Measurements from ENCODE around the gene DUSP15. TPM values are rescaled to one million over a fixed set of nuclear protein-coding genes. Genes with fewer than 3 reads are reported as not detected.

The DUSP15 gene
- total RNA-seq, 1 donor from 2014 or later: 13.2 TPM

- TF ChIP-seq CTCF (IDR thresholded peaks at IDR 0.05; ENCODE audit: unreplicated experiment): no peak
- peak overlapping the region; percentile 90 for H3K4me3 Mint-ChIP-seq (ENCODE audit: low read depth)
- no peaks in the 10 kb centered on the region for H3K36me3 Mint-ChIP-seq (ENCODE audit: insufficient read depth)
- H3K4me1 Mint-ChIP-seq (ENCODE audit: low read depth): peaks cover 12% of the 10 kb centered on the region
- DNase-seq (ENCODE audit: low spot score, unreplicated experiment): no peak
- H3K27ac Mint-ChIP-seq: peak overlapping the region; percentile 92
- H3K27me3 Mint-ChIP-seq: peaks cover 25% of the 10 kb centered on the region
- no peaks in the 10 kb centered on the region for H3K9me3 Mint-ChIP-seq (ENCODE audit: low read depth)
Measured at GRCh38 chr20:31862157-31862470, 8.2 kb downstream of the DUSP15 start.

- H3K9me3 Mint-ChIP-seq (ENCODE audit: low read depth): no peaks in the 10 kb centered on the region
- H3K27me3 Mint-ChIP-seq: peaks cover 24% of the 10 kb centered on the region
- peak overlapping the region; percentile 90 for H3K4me3 Mint-ChIP-seq (ENCODE audit: low read depth)
- TF ChIP-seq CTCF (IDR thresholded peaks at IDR 0.05; ENCODE audit: unreplicated experiment): peak; percentile 15
- peaks cover 12% of the 10 kb centered on the region for H3K4me1 Mint-ChIP-seq (ENCODE audit: low read depth)
- H3K27ac Mint-ChIP-seq: peak overlapping the region; percentile 92
- DNase-seq (ENCODE audit: low spot score, unreplicated experiment): peak; percentile 85
- H3K36me3 Mint-ChIP-seq (ENCODE audit: insufficient read depth): no peaks in the 10 kb centered on the region
Measured at GRCh38 chr20:31861385-31862156, 8.8 kb downstream of the DUSP15 start.

GRCh38 chr20:31861135-31861384, 9.3 kb downstream of the DUSP15 start:
- Mint-ChIP-seq H3K27me3 (peaks cover 24% of the 10 kb centered on the region), H3K4me3 (ENCODE audit: low read depth) (peak overlapping the region; percentile 68), H3K27ac (no peak overlapping the region), H3K36me3 (ENCODE audit: insufficient read depth) (no peaks in the 10 kb centered on the region), H3K4me1 (ENCODE audit: low read depth) (peaks cover 12% of the 10 kb centered on the region), H3K9me3 (ENCODE audit: low read depth) (no peaks in the 10 kb centered on the region)
- TF ChIP-seq CTCF (IDR thresholded peaks at IDR 0.05; ENCODE audit: unreplicated experiment): no peak
- no peak for DNase-seq (ENCODE audit: low spot score, unreplicated experiment)

GRCh38 chr20:31860390-31861134, 9.8 kb downstream of the DUSP15 start:
- Mint-ChIP-seq H3K4me1 (ENCODE audit: low read depth) (peaks cover 12% of the 10 kb centered on the region), H3K27me3 (peaks cover 24% of the 10 kb centered on the region), H3K4me3 (ENCODE audit: low read depth) (peak overlapping the region; percentile 68), H3K27ac (no peak overlapping the region), H3K9me3 (ENCODE audit: low read depth) (no peaks in the 10 kb centered on the region), H3K36me3 (ENCODE audit: insufficient read depth) (no peaks in the 10 kb centered on the region)
- TF ChIP-seq CTCF (IDR thresholded peaks at IDR 0.05; ENCODE audit: unreplicated experiment): no peak
- no peak for DNase-seq (ENCODE audit: low spot score, unreplicated experiment)

GRCh38 chr20:31859998-31860380, 10.3 kb downstream of the DUSP15 start:
- DNase-seq (ENCODE audit: low spot score, unreplicated experiment): no peak
- TF ChIP-seq CTCF (IDR thresholded peaks at IDR 0.05; ENCODE audit: unreplicated experiment): no peak
- Mint-ChIP-seq H3K9me3 (ENCODE audit: low read depth) (no peaks in the 10 kb centered on the region), H3K27ac (no peak overlapping the region), H3K4me3 (ENCODE audit: low read depth) (peak overlapping the region; percentile 68), H3K4me1 (ENCODE audit: low read depth) (peaks cover 12% of the 10 kb centered on the region), H3K27me3 (peaks cover 24% of the 10 kb centered on the region), H3K36me3 (ENCODE audit: insufficient read depth) (no peaks in the 10 kb centered on the region)

Measured in progenitor cell of endocrine pancreas (in vitro differentiated cells).